Activated CD8-positive, alpha-beta memory T cell treated with anti-CD3 and anti-CD28 coated beads, Interleukin-2, amount 10 ng/mL, durations not matched to agents 7 days and 5 days (primary cell): ENCODE results near the gene TOM1. TPM values are rescaled to one million over a fixed set of nuclear protein-coding genes. Genes with fewer than 3 reads are reported as not detected.
A peak's percentile ranks its signal among the peaks of the same experiment; 100 is the strongest.

Source experiments
- ATAC-seq: fragments of 150-1000 bp; cut with Tn5 transposase; one replicate; pipeline ENCODE4 v1.10.0; 2021; ENCODE audit warnings: moderate library complexity
- CTCF ChIA-PET: fragments of 350-600 bp; sonication (Branson Sonifier 250); formaldehyde crosslinking; loops from one replicate; lab custom pipeline; 2021; ENCODE audit warnings: antibody characterized with exemption; lab: Charles Lee
- DNase-seq: peaks from one replicate; pipeline ENCODE4 v3.0.0-alpha.2; 2020
- H3K27ac Mint-ChIP-seq: one replicate; pipeline ENCODE4 v1.8.0; 2021; ENCODE audit warnings: mild to moderate bottlenecking, mixed read lengths
- H3K27me3 Mint-ChIP-seq: one replicate; pipeline ENCODE4 v1.8.0; 2021; ENCODE audit warnings: mixed read lengths
- H3K36me3 Mint-ChIP-seq: one replicate; pipeline ENCODE4 v1.8.0; 2021; ENCODE audit warnings: mild to moderate bottlenecking, mixed read lengths
- H3K4me1 Mint-ChIP-seq: one replicate; pipeline ENCODE4 v1.8.0; 2021; ENCODE audit warnings: mixed read lengths
- H3K4me3 Mint-ChIP-seq: one replicate; pipeline ENCODE4 v1.8.0; 2021; ENCODE audit warnings: mild to moderate bottlenecking, moderate library complexity, mixed read lengths
- H3K9me3 Mint-ChIP-seq: one replicate; pipeline ENCODE4 v1.8.0; 2022; ENCODE audit warnings: low read depth, mixed read lengths
- total RNA-seq, 2 experiments: library from RNA; stranded (reverse); gene quantifications; one replicate each; pipeline ENCODE4 v1.2.3, GENCODE V29; 2021

The TOM1 gene
- 10 to 100 TPM; 16.1 to 20.5 TPM for total RNA-seq

DNA sequence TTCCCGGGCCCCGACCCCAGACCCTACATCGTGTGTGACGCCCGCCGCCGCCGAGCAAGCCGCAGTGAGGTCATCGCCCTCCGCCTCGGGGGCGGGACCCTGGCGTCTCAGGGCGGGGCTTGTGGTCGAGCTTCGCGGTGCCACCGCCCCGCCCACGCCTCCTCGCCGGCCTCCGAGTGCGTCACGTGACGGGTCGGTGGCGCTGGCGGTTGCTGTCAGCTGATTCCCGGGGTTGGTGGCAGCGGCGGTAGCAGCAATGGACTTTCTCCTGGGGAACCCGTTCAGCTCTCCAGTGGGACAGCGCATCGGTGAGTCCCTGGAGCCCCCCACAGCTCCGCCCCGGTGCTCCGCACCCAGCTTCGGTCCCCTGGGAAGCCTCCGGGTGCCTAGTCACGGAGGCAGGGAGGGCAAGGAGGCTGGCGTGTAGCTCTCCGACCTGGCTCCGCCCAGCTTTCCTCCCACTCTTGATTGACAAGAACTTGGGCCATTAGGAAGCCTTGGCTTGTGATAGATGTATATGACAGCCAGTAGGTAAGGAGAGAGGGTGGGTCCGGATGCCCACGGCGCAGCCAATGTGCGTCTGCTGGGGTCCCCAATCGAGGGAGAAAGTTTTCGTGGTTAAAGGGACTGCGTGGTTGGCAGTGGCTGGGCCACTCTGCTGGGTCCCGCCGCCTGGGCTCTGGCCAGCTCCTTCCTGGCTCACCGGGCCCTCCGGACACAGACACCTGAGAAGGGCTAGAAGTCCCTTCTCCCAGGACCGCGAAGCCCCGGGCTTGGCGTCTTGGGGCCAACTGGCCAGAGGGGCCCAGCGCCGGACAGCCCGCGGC is at the start of gene TOM1:
TSS of gene TOM1 (plus strand) at position 222 of the 827 bp plus-strand sequence. CDS start at position 257, 35 bp downstream.
- H3K27me3 Mint-ChIP-seq: no peaks in the 10 kb centered on the region
- H3K9me3 Mint-ChIP-seq: no peaks in the 10 kb centered on the region
- H3K4me1 Mint-ChIP-seq: peaks cover 17% of the 10 kb centered on the region
- DNase-seq (peak; percentile 96), ATAC-seq (peak; percentile 98)
- H3K36me3 Mint-ChIP-seq: peaks cover 8% of the 10 kb centered on the region
- H3K4me3 Mint-ChIP-seq: peak within 1 kb of the TSS; percentile 81
- CTCF ChIA-PET: interaction anchor here (0.8 to 1.0 kb wide), 3 partner anchors 11 to 42 kb away, joined by 3 to 4 read pairs (median 3); partner anchors contain the start of gene HMGXB4
- H3K27ac Mint-ChIP-seq: peak within 1 kb of the TSS; percentile 85

DNA sequence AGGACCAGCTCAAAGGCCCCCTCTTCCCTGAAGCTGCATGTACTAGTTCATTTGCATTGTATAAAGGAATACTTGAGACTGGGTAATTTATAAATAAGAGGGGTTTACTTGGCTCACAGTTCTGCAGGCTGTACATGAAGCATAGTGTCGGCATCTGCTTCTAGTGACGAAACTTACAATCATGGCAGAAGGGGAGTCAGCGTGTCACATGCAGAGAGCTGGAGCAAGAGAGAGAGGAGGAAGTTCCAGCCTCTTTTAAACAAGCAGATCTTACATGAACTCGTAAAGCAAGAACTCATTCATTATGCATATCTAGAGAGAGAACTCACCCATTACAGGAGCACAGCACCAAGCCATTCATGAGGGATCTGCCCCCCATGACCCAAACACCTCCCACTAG is 49.5 kb upstream of the TOM1 start:
- Mint-ChIP-seq H3K27ac (no peak overlapping the region), H3K27me3 (peaks cover 12% of the 10 kb centered on the region), H3K4me3 (no peak overlapping the region), H3K36me3 (no peaks in the 10 kb centered on the region), H3K9me3 (no peaks in the 10 kb centered on the region), H3K4me1 (no peaks in the 10 kb centered on the region)
- CTCF ChIA-PET: interaction anchor here (1.2 kb wide), 1 partner anchor 18 kb away, joined by 4 read pairs; no protein-coding TSS in a partner anchor
- DNase-seq: no peak
- no peak for ATAC-seq

DNA sequence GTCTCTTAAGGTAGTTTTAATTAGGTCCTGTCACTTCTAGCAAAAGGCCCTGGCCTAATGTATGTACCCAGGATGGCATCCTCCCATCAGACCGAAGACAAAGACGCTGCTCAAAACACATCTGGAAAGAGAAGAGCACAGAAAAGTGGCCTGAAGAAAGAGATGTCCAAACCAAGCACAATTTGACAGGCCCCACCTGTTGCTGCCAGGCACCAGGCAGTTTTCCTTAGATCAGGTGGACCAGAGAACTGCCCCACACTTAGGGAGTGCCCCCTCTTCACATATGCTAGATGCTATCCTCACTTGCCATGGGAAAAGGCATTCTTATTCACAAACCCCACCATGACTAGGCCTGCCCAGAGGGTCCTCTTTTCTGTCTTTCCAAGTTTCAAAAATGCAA is 45.7 kb upstream of the TOM1 start:
- Mint-ChIP-seq H3K27me3 (no peaks in the 10 kb centered on the region), H3K36me3 (peaks cover 9% of the 10 kb centered on the region), H3K4me1 (peaks cover 16% of the 10 kb centered on the region), H3K4me3 (no peak overlapping the region), H3K9me3 (no peaks in the 10 kb centered on the region), H3K27ac (no peak overlapping the region)
- no peak for ATAC-seq
- no peak for DNase-seq
- CTCF ChIA-PET: no interaction called here

DNA sequence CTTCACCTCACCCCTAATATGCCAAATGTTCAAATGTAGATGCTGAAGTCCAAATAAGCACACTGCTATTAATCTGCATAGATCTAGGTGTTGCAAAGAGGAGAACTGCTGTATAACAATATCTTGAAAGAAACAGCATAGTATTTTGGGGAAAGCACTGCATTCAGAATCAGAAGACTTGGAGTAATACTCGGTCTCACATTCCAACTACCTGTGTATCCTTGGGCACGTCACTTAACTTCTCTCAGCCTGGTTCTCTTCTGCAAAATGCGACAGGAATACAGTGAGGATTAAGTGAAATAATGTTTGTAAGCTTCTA is 42.7 kb upstream of the TOM1 start:
- H3K36me3 Mint-ChIP-seq: peaks cover 20% of the 10 kb centered on the region
- H3K27me3 Mint-ChIP-seq: no peaks in the 10 kb centered on the region
- H3K4me3 Mint-ChIP-seq: peak overlapping the region; percentile 94
- peak; percentile 28 for ATAC-seq
- peak overlapping the region; percentile 88 for H3K27ac Mint-ChIP-seq
- H3K4me1 Mint-ChIP-seq: peaks cover 30% of the 10 kb centered on the region
- DNase-seq: no peak
- H3K9me3 Mint-ChIP-seq: no peaks in the 10 kb centered on the region
- CTCF ChIA-PET: interaction anchor here (1.0 to 1.7 kb wide), 3 partner anchors 12 to 43 kb away, joined by 3 to 5 read pairs (median 5); partner anchors contain the start of gene TOM1

DNA sequence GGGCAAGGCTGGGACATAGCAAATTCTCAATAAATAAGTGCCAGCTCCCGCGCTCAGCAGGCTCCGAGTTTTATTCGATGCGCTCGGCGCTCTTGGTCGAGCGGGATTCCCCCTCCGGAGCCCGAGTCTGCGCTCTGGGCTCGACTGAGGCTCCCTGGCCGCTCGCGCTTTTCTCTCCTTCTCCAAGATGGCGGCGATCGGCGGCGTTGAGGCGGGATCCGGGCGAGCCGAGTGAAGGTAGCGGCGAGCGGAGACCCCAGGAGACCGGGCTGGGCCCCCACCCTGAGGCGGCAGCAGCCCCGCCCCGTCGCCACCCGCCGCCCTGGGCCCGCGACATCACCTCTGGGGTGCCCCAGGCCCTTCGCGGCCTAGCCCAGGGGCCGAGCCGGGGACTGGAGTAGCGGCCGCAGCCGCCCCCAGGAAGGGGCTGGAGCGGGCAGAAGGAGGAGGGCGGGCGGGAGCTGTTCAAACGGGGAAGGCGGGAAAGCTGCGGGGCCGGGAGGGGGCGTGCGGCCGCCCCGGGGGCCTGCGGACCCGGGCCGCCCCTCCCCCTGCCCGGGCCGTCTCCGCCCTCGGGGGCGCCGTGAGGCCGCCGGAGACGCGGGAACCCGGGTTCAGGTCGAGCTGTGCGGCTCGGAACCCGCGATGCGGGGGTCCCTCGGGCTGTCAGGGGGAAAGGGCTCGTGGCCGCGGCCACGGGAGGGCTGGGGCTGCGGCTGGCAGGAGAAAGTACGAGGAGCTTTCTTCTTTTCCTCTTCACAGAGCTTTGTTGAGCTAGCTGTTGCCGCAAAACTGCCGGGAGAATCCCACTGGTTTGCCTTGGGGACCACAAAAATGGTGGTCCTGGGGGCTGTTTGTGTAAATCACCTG is 42.1 kb upstream of the TOM1 start, which contains the start of gene HMGXB4:
TSS of gene HMGXB4 (plus strand) at position 173 of the 870 bp plus-strand sequence. CDS start 4,898 bp downstream, outside the sequence.
- peak within 1 kb of the TSS; percentile 91 for H3K27ac Mint-ChIP-seq
- H3K4me3 Mint-ChIP-seq: peak within 1 kb of the TSS; percentile 94
- H3K4me1 Mint-ChIP-seq: peaks cover 30% of the 10 kb centered on the region
- H3K27me3 Mint-ChIP-seq: no peaks in the 10 kb centered on the region
- CTCF ChIA-PET: interaction anchor here (1.0 to 1.7 kb wide), 5 partner anchors 11 to 73 kb away, joined by 3 to 5 read pairs (median 3); partner anchors contain the start of gene TOM1
- peak; percentile 98 for ATAC-seq
- H3K36me3 Mint-ChIP-seq: peaks cover 20% of the 10 kb centered on the region
- H3K9me3 Mint-ChIP-seq: no peaks in the 10 kb centered on the region
- peak; percentile 91 for DNase-seq

DNA sequence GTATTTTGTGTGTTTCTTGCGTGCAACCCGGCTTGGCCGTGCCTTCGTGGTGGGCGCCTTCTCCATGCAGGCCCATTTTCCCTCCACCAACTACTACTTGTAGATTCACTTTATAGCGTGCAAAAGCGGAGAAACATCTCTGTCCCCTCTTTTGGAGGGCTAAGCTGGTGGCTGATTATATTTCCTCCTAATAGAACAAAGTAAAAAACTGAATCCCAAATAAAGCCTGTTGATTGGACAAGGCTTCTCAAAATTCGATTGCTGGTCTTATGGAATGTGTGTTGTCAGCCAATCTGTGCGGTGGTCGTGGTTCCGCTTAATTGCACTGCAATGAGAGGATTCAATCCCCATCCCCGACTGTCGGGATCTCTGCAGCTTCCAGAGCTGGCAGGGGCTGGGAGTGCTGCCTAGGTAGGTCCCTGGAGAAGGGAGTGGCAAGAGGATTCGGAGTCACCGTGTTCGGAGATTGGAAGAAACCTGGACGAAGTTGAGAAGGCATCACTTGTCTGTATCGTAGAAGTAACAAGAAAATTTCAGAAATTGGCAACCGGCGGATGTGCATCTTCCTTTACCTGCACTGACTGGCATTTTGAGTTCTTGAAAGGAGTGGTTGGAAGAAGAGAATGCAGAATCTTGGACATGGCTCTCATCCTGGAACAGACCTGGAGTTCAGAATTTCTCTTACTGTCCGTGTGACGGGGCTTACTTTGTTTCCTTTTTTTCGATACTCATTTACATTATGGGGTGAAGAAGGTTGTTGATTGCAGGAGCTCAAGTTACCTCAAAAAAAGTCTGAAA is 41.3 kb upstream of the TOM1 start:
- no peak for DNase-seq
- H3K4me3 Mint-ChIP-seq: peak overlapping the region; percentile 94

DNA sequence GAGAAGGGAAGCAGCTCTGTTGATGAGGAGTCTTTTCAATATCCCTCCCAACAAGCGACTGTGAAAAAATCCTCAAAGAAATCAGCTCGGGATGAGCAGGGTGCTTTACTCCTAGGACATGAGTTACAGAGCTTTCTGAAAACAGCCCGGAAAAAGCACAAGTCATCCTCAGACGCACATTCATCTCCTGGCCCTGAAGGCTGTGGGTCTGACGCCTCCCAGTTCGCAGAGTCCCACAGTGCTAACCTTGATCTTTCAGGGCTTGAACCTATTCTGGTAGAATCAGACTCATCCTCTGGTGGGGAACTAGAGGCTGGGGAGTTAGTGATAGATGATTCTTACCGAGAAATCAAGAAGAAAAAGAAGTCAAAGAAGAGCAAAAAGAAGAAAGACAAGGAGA is 34.7 kb upstream of the TOM1 start:
- H3K4me3 Mint-ChIP-seq: no peak overlapping the region
- CTCF ChIA-PET: interaction anchor here (1.3 kb wide), 1 partner anchor 24 kb away, joined by 4 read pairs; no protein-coding TSS in a partner anchor

More for the DNA sequence above, 41.3 kb upstream of the TOM1 start:
- H3K9me3 Mint-ChIP-seq: no peaks in the 10 kb centered on the region
- no peaks in the 10 kb centered on the region for H3K27me3 Mint-ChIP-seq
- H3K36me3 Mint-ChIP-seq: peaks cover 26% of the 10 kb centered on the region
- CTCF ChIA-PET: interaction anchor here (1.0 to 1.7 kb wide), 5 partner anchors 10 to 72 kb away, joined by 3 to 5 read pairs (median 3); partner anchors contain the start of gene TOM1
- peak overlapping the region; percentile 91 for H3K27ac Mint-ChIP-seq
- peaks cover 30% of the 10 kb centered on the region for H3K4me1 Mint-ChIP-seq
- no peak for ATAC-seq

DNA sequence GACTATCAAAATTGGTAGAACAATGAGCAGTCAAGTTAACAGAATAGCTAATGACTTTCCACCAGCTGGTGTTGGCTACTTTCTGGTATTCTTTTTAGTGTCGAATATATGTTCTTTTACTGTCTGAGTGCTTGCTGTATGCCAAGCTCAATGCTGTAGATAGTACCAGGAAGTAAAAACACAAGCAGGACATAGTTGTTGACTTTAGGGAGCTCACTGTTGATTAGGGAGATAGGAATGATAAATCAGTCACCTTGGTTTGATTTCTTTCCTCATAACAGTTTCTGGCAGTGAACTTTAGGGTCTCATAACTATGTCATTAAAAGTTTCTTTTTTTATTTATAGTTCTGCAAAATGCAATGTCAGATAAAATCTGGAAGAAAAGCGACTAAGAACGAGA is 33.4 kb upstream of the TOM1 start:
- H3K4me3 Mint-ChIP-seq: no peak overlapping the region
- H3K4me1 Mint-ChIP-seq: peaks cover 10% of the 10 kb centered on the region
- H3K36me3 Mint-ChIP-seq: peaks cover 61% of the 10 kb centered on the region
- DNase-seq (no peak), ATAC-seq (no peak)
- no peaks in the 10 kb centered on the region for H3K27me3 Mint-ChIP-seq
- no peak overlapping the region for H3K27ac Mint-ChIP-seq
- no peaks in the 10 kb centered on the region for H3K9me3 Mint-ChIP-seq
- CTCF ChIA-PET: interaction anchor here (1.0 kb wide), 1 partner anchor 114 kb away, joined by 4 read pairs; no protein-coding TSS in a partner anchor

More for the DNA sequence above, 34.7 kb upstream of the TOM1 start:
- Mint-ChIP-seq H3K27me3 (no peaks in the 10 kb centered on the region), H3K9me3 (no peaks in the 10 kb centered on the region), H3K27ac (no peak overlapping the region), H3K36me3 (peaks cover 59% of the 10 kb centered on the region), H3K4me1 (peaks cover 14% of the 10 kb centered on the region)
- ATAC-seq: no peak
- DNase-seq: no peak

DNA sequence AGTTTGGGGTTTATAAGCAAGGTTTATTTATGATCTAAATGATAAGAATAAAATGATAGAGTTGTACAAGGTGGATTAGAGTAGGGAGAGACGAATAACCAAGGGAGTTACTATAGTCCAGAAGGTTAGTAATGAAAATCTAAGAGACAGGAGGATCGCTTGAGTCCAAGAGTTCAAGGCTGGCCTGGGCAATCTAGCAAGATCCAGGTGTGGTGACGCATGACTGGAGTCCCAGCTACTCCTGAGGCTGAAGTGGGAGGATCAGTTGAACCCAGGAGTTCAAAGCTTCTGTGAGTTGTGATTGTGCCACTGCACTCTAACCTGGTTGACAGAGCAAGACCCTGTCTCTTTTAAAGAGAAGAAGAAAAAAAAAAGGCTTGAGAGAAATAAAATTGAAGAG is 30.1 kb upstream of the TOM1 start:
- no peaks in the 10 kb centered on the region for H3K9me3 Mint-ChIP-seq
- H3K4me3 Mint-ChIP-seq: no peak overlapping the region
- H3K4me1 Mint-ChIP-seq: peaks cover 25% of the 10 kb centered on the region
- H3K27me3 Mint-ChIP-seq: no peaks in the 10 kb centered on the region
- H3K27ac Mint-ChIP-seq: no peak overlapping the region
- no peak for ATAC-seq
- peaks cover 59% of the 10 kb centered on the region for H3K36me3 Mint-ChIP-seq
- CTCF ChIA-PET: no interaction called here
- no peak for DNase-seq

DNA sequence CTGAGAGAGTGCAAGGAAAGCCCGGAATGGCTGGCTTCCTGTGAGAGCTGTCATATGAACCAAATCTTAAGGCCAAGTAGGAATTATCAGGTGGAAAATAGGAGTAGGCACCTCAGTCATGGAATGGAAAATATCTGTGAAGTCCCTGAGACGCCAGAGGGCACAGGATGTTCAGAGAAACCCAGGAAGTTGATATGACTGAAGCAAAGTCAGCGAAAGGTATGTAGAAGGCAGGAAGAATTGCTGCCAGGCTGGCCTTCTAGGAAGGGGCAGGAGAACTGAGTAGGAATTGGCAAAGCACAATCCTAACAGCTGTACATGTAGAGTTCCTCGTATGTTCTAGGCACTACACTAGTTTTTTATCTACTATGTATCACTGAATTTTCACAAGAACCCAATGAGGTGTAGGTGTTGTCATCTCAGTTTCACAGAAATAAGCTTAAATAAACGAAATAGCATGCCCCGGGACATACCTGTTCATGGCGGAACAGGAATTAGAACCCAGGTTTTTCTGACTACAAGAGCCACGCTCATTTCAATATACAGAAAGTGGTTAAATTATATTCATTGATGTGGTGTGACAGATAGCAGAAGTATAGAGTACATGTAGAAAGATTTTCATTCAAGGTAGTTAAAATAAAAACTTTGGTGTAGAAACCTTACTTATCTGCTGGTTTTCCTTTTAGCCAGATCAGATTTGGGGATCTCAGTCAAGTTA is 25.4 kb upstream of the TOM1 start:
- CTCF ChIA-PET: interaction anchor here (0.7 kb wide), 1 partner anchor 58 kb away, joined by 3 read pairs; no protein-coding TSS in a partner anchor
- Mint-ChIP-seq H3K27me3 (no peaks in the 10 kb centered on the region), H3K4me3 (no peak overlapping the region), H3K4me1 (peaks cover 15% of the 10 kb centered on the region), H3K27ac (no peak overlapping the region), H3K9me3 (no peaks in the 10 kb centered on the region), H3K36me3 (peaks cover 46% of the 10 kb centered on the region)
- DNase-seq (no peak), ATAC-seq (no peak)

DNA sequence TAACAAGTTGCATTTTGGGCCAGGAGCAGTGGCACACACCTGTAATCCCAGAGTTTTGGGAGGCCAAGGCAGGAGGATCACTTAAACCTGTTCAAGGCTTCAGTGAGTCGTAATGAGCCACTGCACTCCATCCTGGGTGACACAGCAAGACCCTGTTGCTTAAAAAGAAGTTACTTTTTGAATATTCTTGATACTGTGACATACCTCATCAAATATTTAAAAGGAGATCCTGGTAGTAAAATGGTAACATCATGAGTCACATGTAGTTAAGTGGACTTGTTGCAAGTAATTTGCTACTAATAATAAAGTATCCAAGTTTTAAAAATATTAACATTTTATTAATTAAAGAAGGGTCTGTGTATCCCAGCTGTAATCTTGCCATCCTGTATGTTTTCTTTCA is 24.1 kb upstream of the TOM1 start:
- Mint-ChIP-seq H3K4me3 (no peak overlapping the region), H3K36me3 (peaks cover 48% of the 10 kb centered on the region), H3K27ac (no peak overlapping the region), H3K27me3 (no peaks in the 10 kb centered on the region), H3K4me1 (peaks cover 19% of the 10 kb centered on the region), H3K9me3 (no peaks in the 10 kb centered on the region)
- CTCF ChIA-PET: interaction anchor here (1.7 kb wide), 1 partner anchor 44 kb away, joined by 4 read pairs; no protein-coding TSS in a partner anchor
- ATAC-seq (no peak), DNase-seq (no peak)

DNA sequence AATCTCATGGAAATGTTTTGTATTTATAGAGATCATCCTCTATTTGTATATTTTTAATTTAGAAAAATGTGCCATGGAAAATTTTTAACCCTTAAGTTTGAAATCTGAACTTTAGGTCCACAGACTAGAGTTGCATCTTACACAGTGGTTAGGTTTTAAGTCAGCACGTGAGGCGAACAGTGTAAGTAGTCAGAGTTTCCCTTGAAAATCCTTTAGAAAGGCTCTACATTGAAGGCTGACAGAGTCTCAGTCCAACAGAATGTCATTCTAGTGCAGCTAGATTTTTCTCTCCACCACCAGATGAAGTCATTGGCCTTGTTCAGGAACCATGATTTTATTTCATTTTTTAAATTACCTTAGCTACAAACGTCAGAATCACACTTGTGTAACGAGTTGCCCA is 23.7 kb upstream of the TOM1 start:
- Mint-ChIP-seq H3K9me3 (no peaks in the 10 kb centered on the region), H3K36me3 (peaks cover 50% of the 10 kb centered on the region), H3K27me3 (no peaks in the 10 kb centered on the region), H3K4me3 (no peak overlapping the region), H3K4me1 (peaks cover 21% of the 10 kb centered on the region), H3K27ac (no peak overlapping the region)
- ATAC-seq (no peak), DNase-seq (no peak)
- CTCF ChIA-PET: interaction anchor here (1.7 kb wide), 1 partner anchor 44 kb away, joined by 4 read pairs; no protein-coding TSS in a partner anchor
